Endodermal cell (in vitro differentiated cells): ENCODE data around the gene USP48. TPM values are rescaled to one million over a fixed set of nuclear protein-coding genes. Genes with fewer than 3 reads are reported as not detected.

Experiments used
- DNase-seq: peaks from one replicate; pipeline ENCODE4 v3.0.0-alpha.2; 2017
- H3K27ac ChIP-seq: 2 replicates; pipeline ENCODE4 v1.5.1; 2013; ENCODE audit warnings: mild to moderate bottlenecking, low read depth, low read length, moderate library complexity
- H3K27me3 ChIP-seq: 2 replicates; pipeline ENCODE4 v1.6.1; 2013; ENCODE audit warnings: mild to moderate bottlenecking, low read length, moderate library complexity; ENCODE audit not compliant: insufficient read depth, control insufficient read depth, poor library complexity, severe bottlenecking
- H3K36me3 ChIP-seq: 2 replicates; pipeline ENCODE4 v1.7.0; 2013; ENCODE audit warnings: mild to moderate bottlenecking, low read length, moderate library complexity; ENCODE audit not compliant: control insufficient read depth, insufficient read depth
- H3K4me1 ChIP-seq: one replicate; pipeline ENCODE4 v1.7.0; 2013; ENCODE audit warnings: low read length; ENCODE audit not compliant: control insufficient read depth, insufficient read depth
- H3K4me3 ChIP-seq: 2 replicates; pipeline ENCODE4 v1.5.1; 2013; ENCODE audit warnings: mild to moderate bottlenecking, low read length, moderate library complexity
- H3K9ac ChIP-seq: 2 replicates; pipeline ENCODE4 v1.6.1; 2013; ENCODE audit warnings: mild to moderate bottlenecking, low read length, moderate library complexity; ENCODE audit not compliant: poor library complexity, severe bottlenecking; ENCODE audit errors: extremely low read depth
- H3K9me3 ChIP-seq: 2 replicates; pipeline ENCODE4 v1.6.1; 2013; ENCODE audit warnings: mild to moderate bottlenecking, low read length, moderate library complexity; ENCODE audit not compliant: control insufficient read depth
- H3K27ac Mint-ChIP-seq: 2 replicates; pipeline ENCODE4 v1.8.0; 2020; ENCODE audit warnings: mixed read lengths
- H3K27me3 Mint-ChIP-seq: 2 replicates; pipeline ENCODE4 v1.8.0; 2021; ENCODE audit warnings: mild to moderate bottlenecking, mixed read lengths; ENCODE audit not compliant: insufficient read depth
- H3K36me3 Mint-ChIP-seq: 2 replicates; pipeline ENCODE4 v1.8.0; 2020; ENCODE audit warnings: low read depth, mixed read lengths
- H3K4me1 Mint-ChIP-seq: 2 replicates; pipeline ENCODE4 v1.8.0; 2020; ENCODE audit warnings: mixed read lengths
- H3K4me3 Mint-ChIP-seq: 2 replicates; pipeline ENCODE4 v1.8.0; 2020; ENCODE audit warnings: mild to moderate bottlenecking, moderate library complexity, mixed read lengths
- H3K9me3 Mint-ChIP-seq: 2 replicates; pipeline ENCODE4 v1.8.0; 2020; ENCODE audit warnings: mild to moderate bottlenecking, mixed read lengths
- WGBS, 2 experiments: methylation state at CpG; one replicate each; pipeline versions ENCODE4 v1.1.5 to v1.1.7; 2013; ENCODE audit warnings: missing lambda C conversion rate in 2 of 2, mixed read lengths in 1 of 2; ENCODE audit not compliant: insufficient coverage in 1 of 2, insufficient read length in 1 of 2; 5-methylcytosine and 5-hydroxymethylcytosine counted together
- total RNA-seq, 2 donors: library from RNA; stranded (reverse); fragmentation: NEBNext Ultra II Directional in 1 of 2; extraction: Animal tissue kit (Norgen Biotek cat#: 25700) in 1 of 2; gene quantifications; 2 replicates in 1 of 2; 3 replicates in 1 of 2; pipeline ENCODE4 v1.2.1, GENCODE V29; 2021
- TF ChIP-seq, protein P1 (sequence below): fragments of 200-600 bp; sonication (generic); conservative IDR thresholded peaks from 2 replicates; pipeline ENCODE4 v1.5.0; 2021; ENCODE audit warnings: antibody characterized with exemption, mild to moderate bottlenecking

USP48 gene
- total RNA-seq, 2 donors from 2014 or later, result 73.8 to 78.6 TPM

DNA sequence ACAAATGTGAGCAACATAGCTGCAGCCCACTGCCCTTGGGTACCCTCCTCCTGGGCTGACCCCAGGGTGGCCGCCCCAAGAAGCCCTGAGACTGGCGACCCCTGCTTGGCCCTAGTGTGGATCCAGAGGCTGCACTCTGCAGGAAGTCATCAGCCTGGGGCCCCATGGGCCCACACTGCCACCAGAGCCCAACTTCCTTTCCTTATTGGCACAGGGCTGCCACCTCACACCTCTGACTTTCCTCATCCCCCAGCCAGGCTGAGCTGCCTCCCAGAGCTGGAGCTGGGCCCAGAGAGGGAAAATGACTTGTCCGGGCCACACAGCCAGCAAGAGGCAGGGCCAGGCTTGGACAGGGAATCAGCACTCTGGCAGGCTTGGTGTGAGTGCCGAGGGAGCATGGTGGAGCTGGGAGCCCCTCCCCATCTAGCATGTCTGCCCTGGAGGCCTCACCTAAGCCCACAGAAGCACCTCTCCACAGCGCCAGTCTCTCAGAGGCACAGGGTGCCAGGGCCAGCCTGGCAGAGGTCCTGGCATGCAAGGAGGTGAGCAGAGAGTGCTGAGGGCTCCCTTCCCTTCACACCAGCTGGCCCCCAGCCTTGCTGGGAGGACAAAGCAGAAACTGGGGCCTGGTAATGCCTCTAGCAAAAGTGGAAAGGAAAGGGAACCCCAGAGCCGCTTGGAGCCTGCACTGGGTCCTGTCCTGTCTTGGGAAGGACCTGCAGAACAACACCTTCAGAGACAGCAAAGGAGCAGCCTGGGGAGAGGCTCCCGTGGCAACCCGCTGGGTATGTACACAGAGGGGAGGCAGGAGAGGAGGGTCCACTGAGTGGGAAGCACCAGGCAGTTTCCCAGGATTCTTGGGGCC, 117.0 kb downstream of the USP48 start:
- no peak overlapping the region for H3K27ac Mint-ChIP-seq
- Histone ChIP-seq H3K27me3 (peaks cover 21% of the 10 kb centered on the region), H3K9me3 (no peaks in the 10 kb centered on the region), H3K27ac (no peak overlapping the region), H3K4me3 (no peak overlapping the region), H3K36me3 (no peaks in the 10 kb centered on the region), H3K4me1 (no peaks in the 10 kb centered on the region), H3K9ac (no peak overlapping the region)
- peak; percentile 53 for DNase-seq
- WGBS, 2 experiments, result 83 to 100% methylated on average over 1 to 8 of the region's 8 CpGs
- peaks cover 32% of the 10 kb centered on the region for H3K27me3 Mint-ChIP-seq
- TF ChIP-seq, protein P1, sequence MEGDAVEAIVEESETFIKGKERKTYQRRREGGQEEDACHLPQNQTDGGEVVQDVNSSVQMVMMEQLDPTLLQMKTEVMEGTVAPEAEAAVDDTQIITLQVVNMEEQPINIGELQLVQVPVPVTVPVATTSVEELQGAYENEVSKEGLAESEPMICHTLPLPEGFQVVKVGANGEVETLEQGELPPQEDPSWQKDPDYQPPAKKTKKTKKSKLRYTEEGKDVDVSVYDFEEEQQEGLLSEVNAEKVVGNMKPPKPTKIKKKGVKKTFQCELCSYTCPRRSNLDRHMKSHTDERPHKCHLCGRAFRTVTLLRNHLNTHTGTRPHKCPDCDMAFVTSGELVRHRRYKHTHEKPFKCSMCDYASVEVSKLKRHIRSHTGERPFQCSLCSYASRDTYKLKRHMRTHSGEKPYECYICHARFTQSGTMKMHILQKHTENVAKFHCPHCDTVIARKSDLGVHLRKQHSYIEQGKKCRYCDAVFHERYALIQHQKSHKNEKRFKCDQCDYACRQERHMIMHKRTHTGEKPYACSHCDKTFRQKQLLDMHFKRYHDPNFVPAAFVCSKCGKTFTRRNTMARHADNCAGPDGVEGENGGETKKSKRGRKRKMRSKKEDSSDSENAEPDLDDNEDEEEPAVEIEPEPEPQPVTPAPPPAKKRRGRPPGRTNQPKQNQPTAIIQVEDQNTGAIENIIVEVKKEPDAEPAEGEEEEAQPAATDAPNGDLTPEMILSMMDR, result no peak
- no peaks in the 10 kb centered on the region for H3K36me3 Mint-ChIP-seq
- H3K9me3 Mint-ChIP-seq, result no peaks in the 10 kb centered on the region
- H3K4me1 Mint-ChIP-seq, result peaks cover 3% of the 10 kb centered on the region
- H3K4me3 Mint-ChIP-seq, result no peak overlapping the region

DNA sequence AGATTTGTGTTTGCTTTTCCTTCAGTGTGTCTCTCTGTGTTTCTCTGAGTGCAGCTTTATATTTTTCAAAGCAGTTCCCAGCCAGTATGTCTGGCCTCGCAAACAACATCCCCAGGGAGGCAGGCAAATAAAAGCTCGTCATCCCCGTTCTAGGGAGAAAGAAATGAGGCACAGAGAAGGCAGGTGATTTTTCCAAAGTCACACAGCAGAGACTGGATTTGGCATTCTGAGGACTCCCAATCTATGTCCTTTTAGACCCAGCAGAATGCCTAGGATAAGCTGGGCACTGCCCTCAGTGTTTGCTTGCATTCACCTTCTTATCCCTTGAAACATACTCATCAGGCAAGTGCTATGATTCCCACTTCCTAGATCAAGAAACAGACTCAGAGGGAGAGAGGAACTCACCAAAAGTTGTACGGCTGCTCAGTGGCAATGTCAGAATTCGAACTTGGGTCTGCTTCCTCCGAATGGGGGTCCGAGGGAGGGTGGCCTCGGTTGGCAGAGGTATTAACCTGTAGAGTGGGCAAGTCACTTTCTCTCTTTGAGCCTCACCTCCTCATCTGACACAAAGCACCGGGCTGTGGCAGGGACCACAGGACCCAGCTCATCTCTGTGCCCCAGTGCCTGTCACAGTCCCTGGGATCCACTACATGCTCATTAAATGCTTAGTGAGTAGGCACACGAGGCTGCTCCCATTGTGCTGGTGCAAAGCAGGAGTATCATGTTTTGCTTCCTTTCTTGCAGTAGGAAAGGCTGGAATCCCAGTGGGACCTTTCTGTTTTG, 118.0 kb downstream of the USP48 start:
- no peaks in the 10 kb centered on the region for H3K36me3 Mint-ChIP-seq
- no peak overlapping the region for H3K27ac ChIP-seq
- DNase-seq, result no peak
- H3K27me3 ChIP-seq, result peaks cover 28% of the 10 kb centered on the region
- no peaks in the 10 kb centered on the region for H3K36me3 ChIP-seq
- 89 to 93% methylated on average over 9 to 10 of the region's 10 CpGs for WGBS, 2 experiments
- H3K27me3 Mint-ChIP-seq, result peaks cover 36% of the 10 kb centered on the region
- no peak overlapping the region for H3K4me3 ChIP-seq
- no peak overlapping the region for H3K27ac Mint-ChIP-seq
- H3K4me3 Mint-ChIP-seq, result no peak overlapping the region
- H3K9me3 Mint-ChIP-seq, result no peaks in the 10 kb centered on the region
- H3K9me3 ChIP-seq, result no peaks in the 10 kb centered on the region
- H3K9ac ChIP-seq, result no peak overlapping the region
- H3K4me1 ChIP-seq, result no peaks in the 10 kb centered on the region
- TF ChIP-seq, protein P1, result no peak
- peaks cover 3% of the 10 kb centered on the region for H3K4me1 Mint-ChIP-seq

DNA sequence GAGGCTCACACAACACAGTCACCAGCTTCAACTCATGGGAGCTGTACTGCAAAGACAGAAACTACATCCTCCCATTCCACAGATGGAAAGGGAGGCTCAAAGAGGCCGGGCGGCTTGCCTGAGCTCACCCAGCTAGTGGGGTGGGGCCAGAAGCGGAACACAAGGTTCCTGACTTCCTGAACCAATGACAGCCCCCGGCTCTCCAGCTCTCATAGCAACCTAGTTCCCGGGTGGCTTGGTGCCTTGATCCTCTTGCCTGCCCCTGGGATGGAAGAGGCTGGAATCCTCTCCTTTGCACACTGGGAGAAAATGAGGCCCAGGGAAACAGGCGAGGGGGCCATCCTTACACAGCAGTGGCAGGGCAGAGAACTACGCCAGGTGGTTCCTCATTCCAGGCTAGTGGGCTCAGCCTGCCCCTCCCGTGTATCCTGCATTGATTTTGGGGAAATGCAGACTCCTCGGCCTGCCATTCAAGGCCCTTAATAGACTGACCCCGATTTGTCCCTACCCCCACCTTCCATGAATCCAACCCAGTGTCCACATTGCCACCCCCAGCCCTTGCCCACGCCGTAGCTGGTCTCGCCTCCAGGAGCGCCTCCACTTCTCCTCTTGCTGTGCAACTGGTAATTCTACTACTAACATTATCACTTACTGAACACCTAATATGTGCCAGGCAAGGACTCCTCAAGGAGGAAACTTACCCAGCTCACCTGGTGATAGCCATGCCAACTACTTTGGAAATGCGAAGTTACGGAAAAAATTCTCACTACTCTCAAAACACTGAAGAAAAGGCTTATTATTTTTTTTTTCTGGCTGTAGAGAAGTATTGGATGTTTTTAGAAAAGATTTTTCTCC, 118.8 kb downstream of the USP48 start:
- peaks cover 39% of the 10 kb centered on the region for H3K27me3 Mint-ChIP-seq
- WGBS, 2 experiments, result 88 to 95% methylated on average over 12 to 16 of the region's 16 CpGs
- Histone ChIP-seq H3K9me3 (no peaks in the 10 kb centered on the region), H3K4me3 (no peak overlapping the region), H3K27me3 (peaks cover 36% of the 10 kb centered on the region), H3K4me1 (no peaks in the 10 kb centered on the region), H3K36me3 (no peaks in the 10 kb centered on the region), H3K27ac (no peak overlapping the region), H3K9ac (no peak overlapping the region)
- H3K36me3 Mint-ChIP-seq, result no peaks in the 10 kb centered on the region
- TF ChIP-seq, protein P1, result peak; percentile 1
- no peak for DNase-seq
- H3K9me3 Mint-ChIP-seq, result no peaks in the 10 kb centered on the region
- H3K4me1 Mint-ChIP-seq, result peaks cover 3% of the 10 kb centered on the region
- no peak overlapping the region for H3K27ac Mint-ChIP-seq
- no peak overlapping the region for H3K4me3 Mint-ChIP-seq
